Stimulated activated CD8-positive, alpha-beta memory T cell treated with anti-CD3 and anti-CD28 coated beads, Interleukin-12 subunit alpha, Interleukin-12 subunit beta, amount 100 ng/mL, for 24 hours (primary cell): ENCODE data around the gene MAPK7.

Experiments used
- DNase-seq: peaks from one replicate; pipeline ENCODE4 v3.0.0-alpha.2; 2020; ENCODE audit errors: extremely low read depth

MAPK7 gene

DNA sequence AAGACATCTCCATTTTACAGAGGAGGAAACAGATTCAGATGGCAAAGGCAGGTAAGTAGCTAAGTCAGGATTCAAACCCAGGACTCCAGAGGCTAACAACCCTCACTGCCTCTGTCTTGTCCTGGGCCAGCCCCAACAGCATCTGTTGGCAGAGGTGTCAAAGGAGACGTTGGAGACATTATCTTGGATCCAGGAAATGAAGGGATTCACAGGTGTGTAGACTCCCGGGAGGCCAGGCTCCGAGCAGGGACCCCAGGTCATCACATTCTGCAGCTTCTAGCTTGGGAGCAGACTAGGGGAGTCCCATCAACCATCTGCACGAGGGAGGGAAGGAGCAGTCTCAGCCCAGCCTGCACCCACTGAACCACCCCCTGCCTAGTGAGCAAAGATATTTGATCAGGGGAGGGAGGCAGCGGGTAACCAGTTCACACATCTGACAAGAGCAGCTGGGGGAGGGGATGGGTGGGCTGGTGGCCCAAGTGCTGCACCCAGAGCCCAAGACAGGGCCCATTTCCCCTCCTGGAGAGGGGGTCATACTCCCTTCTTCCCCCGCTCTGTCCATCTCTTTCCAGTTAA, 14.8 kb upstream of the MAPK7 start:
- DNase-seq = no peak

DNA sequence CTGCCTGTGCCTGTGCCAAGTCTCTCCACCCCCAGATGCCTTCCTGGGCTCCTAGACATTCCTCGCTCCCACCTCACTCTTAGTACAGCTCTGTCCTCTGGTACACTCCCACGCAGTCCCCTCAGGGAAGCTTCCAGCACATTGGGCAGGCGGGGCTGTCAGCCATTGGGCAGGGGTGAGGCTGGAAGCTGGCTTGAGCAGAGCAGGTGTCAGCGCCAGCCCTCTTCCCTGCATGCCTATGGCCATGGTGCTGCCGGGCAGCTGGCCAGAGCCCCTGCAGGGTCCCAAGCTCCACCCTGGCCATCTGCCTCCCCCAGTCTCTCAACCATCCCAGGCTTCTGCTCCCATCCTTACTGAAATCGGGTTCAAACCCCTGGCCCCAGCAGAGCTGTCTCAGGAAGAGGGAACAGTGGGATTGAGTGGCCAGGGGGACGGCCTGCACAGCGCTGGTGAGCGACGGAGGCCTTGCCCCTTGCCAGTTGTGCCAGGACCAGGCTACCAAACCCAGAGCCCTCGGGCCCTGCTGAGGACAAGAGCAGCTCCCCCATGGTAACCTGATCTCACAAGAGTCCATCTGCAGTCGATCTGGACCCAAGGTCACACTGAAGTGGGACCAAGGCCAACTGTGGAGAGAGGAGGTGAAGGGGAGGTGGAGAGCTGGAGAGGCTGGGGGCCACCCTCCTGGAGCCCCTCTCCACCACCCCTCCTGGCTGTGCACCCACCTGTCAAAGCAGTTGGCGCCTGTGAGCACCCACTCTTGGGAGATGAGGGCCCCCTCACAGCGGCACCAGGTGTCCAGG, 13.4 kb upstream of the MAPK7 start:
- DNase-seq = no peak

DNA sequence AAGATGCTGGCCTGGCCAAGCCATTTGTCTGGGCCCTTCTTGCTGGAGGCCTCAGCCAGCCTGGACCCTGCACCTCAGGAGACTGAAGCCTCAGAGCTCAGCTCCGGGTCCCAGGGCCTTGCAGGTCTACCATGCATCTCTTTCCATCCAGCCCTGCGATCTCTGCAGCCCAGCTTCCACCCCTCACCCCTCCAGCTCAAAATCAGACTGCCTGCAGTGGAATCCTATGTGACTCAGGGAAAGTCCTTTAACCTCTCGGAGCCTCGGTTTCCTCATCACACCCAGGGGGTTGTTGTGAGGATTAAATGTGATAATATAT, 12.8 kb upstream of the MAPK7 start:
- no peak for DNase-seq

DNA sequence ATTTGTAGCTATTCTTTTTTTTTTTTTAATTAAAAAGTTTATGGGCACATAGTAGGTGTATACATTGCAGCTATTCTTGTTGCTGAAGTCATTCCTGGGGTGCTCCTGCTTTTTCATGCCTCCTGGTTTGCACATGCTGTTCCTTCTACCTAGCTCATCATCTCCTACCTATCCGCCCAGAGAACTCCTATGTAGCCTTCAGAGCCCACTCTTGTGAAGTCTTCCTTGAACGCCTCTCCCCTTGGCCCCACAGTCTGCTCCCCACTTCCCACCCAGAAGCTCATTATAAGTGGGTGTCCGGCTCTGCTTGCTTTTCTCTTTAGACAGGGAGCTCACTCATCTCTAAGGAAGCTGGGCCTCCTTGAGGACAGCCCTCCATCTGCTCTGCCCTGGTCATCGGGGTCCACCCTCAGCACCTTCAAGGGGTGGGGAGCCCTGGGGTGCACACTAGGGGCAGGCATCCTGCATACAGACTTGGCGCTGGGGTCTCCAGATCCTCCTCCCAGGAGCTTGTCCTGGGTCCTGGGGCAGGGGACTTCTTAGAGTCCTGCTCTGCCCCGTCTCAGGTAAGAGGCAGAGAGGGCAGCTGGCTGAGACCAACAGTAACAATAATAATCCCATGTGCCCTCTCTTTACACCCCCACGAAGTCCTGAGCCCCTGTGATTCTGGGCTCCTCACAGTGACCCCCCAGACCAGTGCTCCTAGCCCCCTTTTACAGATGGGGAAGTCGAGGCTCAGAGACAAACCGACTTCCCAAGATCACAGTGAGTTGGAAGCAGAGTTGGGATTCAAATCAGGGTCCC, 12.3 kb upstream of the MAPK7 start:
- no peak for DNase-seq

DNA sequence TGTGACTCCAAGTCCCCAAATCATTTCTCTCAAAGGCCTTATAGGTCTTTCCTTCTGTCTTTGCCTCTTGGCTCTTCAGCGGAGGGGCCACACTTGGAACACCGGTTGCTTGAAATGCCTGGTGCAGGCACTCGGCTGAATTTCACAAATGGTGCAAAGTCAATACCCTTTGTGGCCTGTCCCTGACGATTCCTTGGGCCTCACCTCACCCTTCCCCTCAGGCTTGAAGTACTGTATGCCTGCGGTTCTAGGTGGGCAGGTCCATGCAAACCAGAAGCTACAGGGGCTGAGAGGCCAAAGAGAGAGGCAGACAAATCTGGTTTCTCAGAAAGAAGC, 11.7 kb upstream of the MAPK7 start:
- DNase-seq = no peak

DNA sequence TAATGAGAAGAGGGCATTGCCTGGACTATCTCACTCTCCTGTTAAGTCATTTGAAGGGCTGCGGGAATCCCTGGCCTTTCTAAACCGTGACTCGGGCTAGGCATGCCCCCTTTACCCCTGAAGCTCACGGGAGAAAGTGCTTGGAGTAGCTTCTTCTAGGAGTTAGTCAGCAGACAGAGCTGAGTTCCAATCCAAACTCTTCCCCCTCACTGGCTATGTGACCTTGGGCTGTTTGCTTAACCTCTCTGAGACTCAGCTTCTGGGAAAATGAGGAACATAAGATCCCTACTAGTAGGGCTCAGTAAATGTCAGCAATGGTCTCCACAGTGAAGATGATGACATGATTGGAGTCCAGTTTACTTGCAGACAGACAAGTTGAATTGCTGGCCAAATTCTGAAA, 10.1 kb upstream of the MAPK7 start:
- no peak for DNase-seq

DNA sequence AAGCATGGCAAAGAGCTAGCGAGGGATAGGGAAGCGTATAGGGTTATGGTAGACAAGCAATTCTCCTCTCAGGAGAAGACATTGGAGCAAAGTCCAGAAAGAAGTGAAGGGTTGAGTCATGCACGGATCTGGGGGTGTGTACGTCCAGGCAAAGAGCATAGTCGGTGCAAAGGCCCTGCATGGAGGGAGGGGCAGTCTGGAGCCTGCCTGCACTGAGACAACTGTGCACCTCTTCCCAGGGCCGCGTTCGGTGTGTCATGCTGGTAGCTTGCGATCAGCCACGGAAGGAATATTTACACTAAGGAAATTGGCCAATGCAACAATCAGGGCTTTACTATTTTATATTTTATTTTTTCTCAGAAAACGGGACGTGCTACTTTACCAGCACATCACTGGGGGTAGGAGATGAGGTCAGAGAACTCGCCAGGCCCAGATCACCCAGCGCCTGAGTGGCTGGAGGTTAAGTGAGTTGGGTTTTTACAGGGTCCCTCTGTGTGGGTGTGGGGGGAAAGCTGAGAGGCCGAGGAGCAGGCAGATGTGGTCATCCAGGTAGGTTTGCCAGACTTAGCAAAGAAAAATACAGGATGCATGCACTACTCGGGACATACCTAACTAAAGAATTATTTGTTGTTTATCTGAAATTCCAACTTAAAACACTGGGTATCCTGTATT, 9.1 kb upstream of the MAPK7 start:
- DNase-seq = no peak

DNA sequence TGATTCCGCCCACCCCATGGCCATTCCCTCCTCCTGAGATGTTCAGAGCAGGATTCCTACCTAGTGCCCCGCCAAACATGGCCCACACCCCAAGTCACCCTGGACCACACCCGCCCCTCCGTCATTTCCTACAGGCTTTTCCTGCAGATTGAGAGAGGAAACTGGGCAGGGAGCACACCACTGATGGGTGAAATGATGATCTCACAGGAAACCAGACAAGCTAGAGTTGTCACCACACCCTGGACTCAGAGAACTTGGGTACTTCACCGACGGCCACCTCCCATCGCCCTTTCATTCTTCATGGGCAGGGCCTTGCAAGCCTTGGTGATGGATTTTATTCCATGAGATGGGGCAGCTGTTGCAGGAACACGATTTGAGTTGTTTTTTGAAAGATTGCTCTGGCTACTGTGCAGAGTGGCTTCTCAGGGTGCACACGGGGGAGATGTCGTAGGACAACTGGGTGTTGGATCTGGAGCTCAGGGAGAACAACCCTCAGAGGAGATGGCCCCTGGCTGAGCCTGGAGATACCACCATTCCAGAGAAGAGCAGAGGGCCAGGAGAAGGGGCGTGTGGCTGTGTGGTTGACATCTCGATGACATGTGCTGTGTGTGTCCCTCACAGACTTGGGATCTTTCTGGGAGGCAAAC, 8.3 kb upstream of the MAPK7 start:
- no peak for DNase-seq

DNA sequence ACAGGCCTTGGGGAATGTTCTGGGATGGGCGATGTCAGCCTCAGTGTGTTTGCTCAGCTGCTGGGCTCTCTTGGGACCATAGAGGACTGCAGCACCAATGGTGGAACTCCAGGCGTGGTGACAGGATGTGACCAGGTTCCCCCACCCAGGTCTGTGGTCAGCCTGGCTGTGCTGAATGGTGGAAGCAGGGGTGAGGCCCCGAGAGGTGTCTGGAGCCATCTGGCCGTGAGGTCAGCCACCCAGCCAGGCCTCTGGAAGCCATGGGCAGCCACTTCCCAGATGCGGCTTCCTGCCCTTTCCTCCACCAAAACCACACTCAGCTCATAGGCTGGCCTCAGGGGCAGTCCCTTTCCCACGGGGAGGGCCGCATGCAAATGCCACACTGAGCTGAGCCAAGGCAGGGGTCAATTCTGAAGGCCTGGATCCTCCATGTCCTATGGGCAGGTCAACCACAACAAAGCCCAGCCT, 7.8 kb upstream of the MAPK7 start:
- DNase-seq = no peak

DNA sequence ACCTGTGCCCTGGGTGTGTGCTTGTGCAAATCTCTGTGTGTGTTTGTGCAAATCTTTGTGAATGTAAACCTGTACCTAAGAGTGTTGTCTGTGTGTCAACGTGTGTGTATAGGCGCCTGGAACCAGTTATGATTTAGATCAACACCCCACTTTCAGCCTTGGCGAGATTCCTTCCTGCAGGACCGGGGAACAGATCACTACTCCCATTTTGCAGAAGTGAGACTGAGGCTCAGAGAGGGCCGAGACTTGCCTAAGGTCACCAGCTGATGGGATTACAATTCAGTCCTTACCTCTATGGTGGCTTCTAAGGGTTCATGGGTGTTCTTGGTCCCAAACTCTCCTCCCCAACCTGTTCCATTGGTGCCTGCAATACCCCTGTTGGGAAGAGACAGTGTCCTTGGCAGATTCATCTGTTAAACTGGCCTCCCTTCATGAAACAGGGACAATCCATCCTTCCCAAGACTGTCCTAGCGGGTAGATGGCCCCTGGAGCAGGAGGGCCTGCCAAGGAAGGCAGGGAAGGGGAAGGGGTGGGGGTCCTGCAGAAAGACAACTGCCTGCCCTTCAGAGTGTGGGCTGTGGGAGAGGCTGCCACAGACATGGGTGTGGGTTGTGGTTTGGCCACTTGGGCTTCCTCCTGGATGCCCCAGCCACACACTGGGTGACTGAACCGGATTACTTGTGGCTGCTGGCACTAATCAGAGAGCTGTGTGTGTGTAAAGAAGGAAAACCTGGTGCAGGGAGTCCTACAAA, 6.9 kb upstream of the MAPK7 start:
- no peak for DNase-seq

DNA sequence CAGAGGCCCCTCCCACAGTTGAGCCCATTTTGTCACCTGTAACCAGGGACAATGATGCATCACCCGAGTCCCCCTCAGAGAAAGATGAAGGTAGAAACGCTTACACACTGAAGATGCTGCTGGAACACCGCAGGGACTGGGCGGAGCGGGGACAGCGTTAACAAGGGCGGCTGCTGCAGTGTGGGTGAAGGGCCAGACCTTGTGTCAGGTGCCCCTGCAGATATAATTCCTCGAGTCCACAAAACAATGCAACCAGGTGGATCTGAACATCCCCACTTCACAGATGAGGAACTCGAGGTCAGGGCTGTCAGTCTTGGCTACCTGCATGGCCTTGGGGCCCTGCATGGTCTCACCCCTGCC, 6.3 kb upstream of the MAPK7 start:
- no peak for DNase-seq

DNA sequence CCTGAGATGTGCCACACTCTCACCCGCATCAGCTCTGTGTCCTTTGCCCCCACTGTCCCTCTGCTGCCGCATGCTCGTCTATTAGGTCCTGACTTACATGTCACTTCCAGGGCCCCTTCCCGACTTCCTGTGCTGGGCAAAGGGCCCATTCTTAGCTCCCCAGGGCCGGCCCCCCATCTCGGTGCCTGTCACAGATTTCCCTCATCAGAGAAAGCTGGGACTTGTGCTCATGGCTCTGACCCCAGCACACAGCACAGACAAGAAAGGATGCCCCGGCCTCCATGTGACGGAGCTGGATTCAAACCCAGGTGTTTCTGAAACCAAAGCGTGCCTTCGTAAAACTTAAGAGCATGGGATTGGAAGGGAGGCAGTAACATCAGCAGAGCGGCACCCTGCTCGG, 5.9 kb upstream of the MAPK7 start:
- DNase-seq = no peak

DNA sequence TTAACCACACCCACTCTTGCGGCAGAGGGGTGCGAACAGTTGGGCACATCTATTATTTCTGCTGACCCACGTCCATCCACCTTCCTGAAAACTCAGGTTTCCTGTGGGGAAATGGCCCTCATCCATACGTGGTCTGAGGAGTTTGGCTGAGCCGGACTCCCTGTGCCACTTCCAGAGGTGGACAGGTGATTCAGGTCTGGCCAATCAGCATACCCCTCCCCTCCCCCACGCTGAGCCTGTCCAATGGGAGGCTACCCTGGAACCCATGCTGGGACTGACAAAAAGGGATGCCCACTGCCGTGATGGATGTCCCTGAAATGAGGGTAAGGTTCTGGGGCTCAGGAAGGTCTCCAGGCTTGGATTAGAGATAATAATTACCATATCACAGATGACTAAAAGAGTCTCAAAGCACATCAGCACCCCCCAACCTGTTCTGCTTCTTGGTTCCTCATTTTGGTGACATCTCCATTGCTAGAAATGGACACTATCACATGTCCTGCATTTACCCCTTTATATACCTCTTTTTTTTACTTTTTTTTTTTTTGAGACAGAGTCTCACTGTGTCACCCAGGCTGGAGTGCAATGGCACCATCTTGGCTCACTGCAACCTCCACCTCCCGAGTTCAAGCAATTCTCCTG, 5.3 kb upstream of the MAPK7 start:
- no peak for DNase-seq

DNA sequence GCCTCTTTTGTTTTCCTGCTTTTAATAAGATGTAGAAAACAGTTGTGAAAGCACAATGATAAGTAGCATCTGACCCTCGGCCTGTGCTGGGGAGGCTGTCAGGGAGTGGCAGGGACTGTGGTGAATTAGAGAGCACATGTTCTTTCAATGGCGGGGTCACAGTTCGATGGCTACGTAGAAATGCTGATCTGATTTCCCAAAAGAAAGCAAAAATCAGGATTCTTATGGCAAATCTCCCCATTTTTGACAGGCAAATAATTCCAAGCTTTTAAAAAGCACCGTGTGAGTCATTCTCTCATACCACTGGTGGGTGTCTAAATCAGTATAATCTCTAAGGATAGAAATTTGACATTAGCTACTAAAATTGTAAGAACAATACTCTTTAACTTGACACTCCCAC, 4.2 kb upstream of the MAPK7 start:
- no peak for DNase-seq

DNA sequence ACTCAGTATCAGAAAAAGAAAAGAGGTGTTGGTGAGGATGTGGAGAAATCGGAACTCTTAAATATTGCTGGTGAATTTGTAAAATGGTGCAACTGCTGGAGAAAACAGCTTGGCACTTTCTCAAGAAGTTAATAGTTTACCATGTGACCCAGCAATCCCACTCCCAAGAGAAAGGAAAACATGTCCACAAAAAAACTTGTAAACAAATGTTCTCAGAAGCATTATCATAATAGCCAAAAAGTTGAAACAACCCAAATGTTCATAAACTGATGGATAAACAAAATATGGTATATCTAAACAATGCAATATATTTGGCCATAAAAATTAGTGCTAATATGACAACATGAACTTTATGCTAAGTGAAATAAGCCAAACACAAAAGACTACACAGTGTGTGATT, 2.6 kb upstream of the MAPK7 start:
- DNase-seq = no peak

DNA sequence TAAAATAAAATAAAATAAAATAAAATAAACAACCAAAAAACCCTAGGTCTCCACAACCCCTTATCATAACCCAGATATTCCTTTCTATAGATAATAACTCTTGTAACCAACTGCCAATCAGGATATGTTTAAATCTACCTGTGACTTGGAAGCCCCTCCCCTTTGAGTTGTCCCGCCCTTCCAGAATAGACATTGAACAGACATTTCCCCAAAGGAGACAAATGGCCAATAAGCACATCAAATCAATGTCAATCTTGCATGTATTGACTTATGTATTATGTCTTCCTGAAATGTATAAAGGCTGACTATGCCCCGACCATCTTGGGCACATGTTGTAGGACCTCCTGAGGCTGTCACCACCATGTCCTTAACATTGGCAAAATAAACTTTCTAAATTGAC, 1.5 kb upstream of the MAPK7 start:
- DNase-seq = no peak

DNA sequence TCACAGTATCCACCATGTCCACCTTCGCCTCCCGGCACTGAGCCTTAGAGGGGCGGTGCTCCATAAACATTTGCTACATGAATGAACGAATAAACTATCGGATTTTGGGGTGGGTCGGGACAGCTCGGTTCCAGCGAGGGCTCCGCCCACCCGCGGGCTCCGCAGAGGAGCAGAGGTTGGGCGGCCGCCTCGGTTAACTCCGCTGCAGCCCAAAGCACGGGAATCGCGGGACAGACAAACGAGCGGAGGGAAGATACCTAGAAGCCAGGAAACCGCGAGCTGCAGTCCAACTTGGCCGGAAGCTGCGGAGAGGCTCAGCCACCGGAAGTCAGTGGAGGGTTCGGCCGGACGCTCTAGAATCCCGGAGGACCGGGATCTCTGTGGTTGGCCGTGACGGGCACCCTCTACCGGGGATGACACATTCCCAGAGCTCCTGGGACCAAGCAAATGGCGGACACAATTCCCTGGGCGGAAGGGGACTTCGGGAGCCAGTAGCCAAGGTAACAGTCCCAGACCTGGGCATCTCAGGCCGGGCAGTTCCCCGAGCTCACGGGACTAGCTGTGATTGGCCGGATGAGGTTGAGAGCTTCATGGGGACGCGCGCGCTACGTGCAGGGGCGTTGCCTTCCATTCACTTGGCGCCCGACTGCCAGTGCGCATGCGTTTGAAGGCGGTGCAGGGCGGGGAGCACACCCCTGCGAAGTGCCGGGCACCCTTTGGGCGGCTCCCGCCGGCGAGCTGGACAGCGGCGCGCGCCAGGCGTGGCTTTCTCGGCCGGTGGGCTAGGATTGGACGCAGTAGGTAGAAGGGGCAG, 489 bp upstream of the MAPK7 start:
- DNase-seq = peak; percentile 87

DNA sequence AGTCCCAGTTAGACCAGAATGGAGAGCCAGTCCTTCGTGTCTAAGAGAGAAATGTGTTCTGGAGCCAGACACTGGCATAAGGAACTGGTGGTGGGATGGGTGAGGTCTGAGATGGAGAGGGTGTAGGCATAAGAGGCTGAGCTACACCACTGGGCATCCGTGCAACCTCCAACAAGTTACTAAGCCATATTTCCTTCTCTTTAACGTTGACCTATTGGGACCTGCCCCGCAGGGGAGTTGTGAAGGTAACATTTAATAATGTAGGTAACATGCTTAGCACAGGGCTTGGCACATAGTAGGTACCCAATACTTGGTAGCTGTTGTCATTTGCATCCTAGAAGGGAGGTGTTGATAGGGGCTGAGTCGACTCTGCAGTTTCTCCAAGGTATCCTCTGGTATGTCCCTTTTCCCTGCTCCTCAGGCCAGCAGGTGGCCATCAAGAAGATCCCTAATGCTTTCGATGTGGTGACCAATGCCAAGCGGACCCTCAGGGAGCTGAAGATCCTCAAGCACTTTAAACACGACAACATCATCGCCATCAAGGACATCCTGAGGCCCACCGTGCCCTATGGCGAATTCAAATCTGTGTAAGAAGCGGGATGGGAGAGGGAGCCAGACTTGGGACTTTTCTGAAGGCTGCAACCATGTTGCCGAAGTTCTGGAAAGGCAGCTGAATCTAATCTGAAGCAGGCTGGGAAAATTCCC, 1.2 kb downstream of the MAPK7 start:
- DNase-seq = no peak

DNA sequence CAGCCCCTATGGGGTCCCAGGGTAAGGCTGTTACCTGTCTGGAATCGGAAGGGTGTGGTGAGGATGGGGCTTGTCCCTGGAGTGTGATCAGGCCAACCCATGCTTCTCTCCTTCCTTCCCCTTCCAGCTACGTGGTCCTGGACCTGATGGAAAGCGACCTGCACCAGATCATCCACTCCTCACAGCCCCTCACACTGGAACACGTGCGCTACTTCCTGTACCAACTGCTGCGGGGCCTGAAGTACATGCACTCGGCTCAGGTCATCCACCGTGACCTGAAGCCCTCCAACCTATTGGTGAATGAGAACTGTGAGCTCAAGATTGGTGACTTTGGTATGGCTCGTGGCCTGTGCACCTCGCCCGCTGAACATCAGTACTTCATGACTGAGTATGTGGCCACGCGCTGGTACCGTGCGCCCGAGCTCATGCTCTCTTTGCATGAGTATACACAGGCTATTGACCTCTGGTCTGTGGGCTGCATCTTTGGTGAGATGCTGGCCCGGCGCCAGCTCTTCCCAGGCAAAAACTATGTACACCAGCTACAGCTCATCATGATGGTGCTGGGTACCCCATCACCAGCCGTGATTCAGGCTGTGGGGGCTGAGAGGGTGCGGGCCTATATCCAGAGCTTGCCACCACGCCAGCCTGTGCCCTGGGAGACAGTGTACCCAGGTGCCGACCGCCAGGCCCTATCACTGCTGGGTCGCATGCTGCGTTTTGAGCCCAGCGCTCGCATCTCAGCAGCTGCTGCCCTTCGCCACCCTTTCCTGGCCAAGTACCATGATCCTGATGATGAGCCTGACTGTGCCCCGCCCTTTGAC, 2.4 kb downstream of the MAPK7 start:
- no peak for DNase-seq
